Activated gamma-delta T cell treated with Interleukin-2 at 50 U/mL for 16 hours (primary cell): ENCODE measurements around the gene INHBA.

Experiments
- DNase-seq: peaks from one replicate; pipeline ENCODE4 v3.0.0-alpha.2; 2020

INHBA gene

DNA sequence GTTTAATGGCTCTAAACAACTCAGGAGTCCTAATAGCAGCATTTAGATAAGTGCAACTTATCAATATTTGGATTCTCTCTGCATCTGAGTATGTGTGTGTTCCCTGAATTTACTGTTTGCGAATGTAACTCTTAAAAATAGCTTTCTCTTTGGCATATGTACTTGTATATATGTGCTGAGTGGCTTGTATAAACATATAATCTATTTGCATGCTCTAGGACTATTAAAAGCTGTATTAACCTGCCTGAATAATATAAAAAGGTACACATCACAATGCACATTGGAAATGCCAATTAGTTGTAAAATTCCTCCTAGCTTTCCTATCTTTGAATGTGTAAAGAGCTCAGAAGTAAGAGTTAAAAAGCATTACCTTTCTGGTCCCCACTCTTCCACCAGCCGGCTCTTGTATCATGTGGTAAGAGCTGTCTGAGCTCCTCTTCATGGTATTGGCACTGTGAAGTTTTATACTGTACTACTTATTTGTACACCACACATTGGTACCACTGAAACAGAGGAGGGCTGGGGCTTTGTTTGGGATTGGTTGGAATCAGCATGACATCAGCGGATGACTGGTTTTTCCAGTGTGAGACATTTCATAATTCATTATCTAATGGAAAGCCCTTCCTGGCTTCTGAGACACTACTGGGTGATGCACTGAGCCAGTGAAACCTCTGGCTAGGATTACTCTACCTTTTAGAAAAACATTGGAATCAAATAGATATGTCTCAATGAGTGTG lies at the start of gene INHBA:
TSS of gene INHBA (minus strand) at position 456 of the 737 bp plus-strand sequence. CDS start 2,716 bp downstream, outside the sequence.
- DNase-seq: no peak

GRCh38 chr7:41752615-41753014 lies 49.7 kb upstream of the INHBA start:
- no peak for DNase-seq

- DNase-seq: no peak
These were observed 48.0 kb upstream of the INHBA start for GRCh38 chr7:41750661-41751540.

GRCh38 chr7:41747961-41748360 lies 45.1 kb upstream of the INHBA start:
- no peak for DNase-seq

DNA sequence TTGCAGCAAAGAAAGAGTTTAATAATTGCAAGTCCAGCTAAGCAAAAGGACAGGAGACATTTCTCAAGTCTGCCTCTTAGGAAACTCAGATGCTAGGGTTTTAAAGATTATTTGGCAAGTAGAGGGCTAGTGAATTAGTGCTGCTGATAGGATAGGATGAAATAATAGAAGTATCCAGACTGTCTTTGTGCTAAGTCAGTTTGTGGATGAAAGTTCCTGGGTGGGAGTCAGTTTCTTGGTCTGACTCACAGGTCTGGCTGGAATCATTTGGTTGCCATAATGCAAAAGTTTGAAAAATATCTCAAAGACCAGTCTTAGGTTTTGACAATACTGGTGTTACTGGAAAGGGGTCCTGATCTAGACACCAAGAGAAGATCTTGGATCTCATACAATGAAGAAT lies 42.6 kb upstream of the INHBA start:
- DNase-seq: no peak

- DNase-seq: no peak
These were observed 41.3 kb upstream of the INHBA start for GRCh38 chr7:41744161-41744560.

DNA sequence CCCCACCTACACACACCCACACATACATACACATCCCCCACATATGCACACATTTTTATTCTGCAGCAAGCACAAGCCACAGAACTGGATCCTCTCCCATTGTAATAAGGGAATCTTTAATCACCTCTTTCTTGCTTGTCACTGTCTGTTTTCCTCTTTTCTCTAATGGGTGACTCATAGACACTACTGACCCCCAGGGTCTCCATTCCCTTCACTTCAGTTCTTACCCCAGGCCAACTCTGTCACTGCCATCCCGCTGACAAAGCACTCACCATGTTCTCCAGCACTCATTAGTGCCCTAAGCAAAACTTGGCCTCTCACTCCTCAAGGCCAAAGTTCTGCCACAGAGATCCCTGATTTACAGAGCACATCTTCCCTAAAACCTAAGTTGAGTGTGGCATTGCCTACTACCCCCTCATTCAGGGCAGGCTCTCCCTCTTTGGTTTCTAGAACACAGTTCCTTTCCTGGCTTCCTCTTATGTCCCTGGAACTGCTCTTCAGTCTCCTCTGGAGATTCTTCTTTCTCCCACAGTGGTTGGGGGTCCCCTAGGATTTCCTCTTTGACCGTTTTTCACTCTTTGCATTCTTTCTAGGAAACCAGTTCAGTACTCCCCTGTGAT lies 39.6 kb upstream of the INHBA start:
- no peak for DNase-seq

GRCh38 chr7:41738806-41739205 lies 35.9 kb upstream of the INHBA start:
- DNase-seq: no peak

DNA sequence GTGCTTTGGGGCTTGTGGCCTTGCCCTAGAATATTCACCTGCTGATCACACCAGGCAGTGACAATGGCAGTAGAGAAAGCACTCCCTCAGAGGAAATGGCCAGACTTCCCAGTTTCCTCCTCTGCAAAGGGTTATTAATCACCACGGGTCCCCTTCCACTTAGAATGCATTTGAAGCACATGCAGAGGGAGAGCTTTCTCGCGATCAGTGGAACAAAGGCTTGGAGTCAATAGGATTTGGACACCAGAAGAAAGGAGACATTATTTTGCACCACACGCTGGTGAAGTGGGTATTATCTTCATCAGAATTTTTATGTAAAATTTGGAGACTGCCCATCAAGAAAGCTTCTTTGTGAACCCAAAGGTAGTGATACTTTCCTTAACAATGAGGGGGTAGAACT lies 35.4 kb upstream of the INHBA start:
- DNase-seq: no peak

DNA sequence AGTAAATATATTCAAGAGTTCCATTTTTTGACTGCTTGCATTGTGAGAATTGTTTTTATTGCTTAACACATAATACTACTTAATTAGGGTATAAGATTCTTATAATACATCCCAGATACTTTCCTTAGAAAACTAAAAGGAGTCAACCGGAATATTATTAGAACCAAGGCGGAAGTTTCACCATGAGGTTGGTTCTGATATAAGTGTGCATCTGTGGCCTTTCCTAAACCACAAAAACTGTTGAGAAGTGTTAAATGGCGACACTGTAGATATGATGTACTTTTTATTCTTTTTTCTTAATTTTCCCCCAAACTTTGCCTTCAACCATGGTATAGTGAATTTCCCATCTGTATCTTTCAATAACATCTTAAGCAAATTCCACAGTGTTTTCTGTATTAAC lies 32.3 kb upstream of the INHBA start:
- DNase-seq: no peak

DNA sequence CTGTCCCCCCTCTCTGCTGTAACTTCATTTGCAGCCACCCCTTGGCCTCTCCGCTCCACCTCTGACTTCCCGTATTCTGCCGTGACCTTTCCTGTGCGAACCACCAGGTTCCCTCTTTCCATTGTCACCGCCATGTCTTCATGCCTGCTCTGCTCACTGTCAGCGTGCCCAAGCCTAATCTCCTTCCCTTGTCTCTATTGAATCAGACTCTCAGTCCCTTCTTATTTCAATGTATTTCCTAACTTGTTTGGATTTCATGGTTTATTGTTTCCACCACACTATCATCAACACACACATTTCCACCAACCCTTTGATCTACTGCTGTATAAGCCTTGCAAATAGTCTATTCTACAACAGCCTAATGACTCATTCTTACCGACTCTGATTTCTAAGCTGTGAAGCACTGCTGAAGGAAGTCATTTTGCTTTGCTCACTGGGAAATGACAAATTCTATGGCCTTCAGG lies 30.0 kb upstream of the INHBA start:
- no peak for DNase-seq

GRCh38 chr7:41732436-41732785 lies 29.5 kb upstream of the INHBA start:
- DNase-seq: no peak

- no peak for DNase-seq
These were observed 28.9 kb upstream of the INHBA start for GRCh38 chr7:41731493-41732435.

DNA sequence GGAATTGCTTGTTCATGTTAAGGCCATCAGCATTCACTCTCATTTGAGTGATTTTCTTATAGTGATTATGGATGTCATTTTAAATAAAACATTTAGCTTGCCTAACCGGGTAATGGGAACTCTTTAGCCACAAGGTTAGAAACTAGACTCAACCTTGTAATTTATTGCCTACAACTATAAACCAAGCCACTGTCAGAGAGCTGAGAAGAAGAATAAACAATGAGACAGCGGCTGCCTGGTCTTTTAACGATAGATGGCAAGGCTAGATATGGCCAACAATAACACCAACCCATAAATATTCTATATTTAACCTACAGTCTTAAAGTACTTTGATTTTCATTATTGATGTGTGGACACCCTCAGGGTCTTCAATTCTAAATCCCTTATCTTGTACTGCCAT lies 27.8 kb upstream of the INHBA start:
- DNase-seq: no peak

GRCh38 chr7:41730161-41730560 lies 27.3 kb upstream of the INHBA start:
- no peak for DNase-seq

DNA sequence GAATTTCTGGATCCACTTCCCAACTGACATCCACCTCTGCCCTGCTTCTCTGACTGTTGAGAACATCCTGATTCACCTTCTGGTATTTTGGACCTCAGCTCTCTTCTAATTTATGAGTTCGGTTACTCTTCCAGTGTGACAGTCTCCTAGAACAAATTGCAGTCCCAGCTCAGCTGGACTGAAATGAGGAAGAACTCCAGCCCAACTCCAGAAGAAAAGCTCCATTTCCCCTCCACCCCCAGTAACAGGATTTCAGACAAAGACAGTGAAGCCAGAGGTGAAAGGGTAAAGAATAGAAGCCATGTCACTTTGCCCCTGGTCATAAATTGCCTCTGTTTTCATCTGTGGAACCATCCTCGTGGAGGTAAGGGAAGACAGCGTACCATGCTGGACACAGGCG lies 26.2 kb upstream of the INHBA start:
- DNase-seq: no peak

- DNase-seq: no peak
These were observed 22.1 kb upstream of the INHBA start for GRCh38 chr7:41725013-41725412.

DNA sequence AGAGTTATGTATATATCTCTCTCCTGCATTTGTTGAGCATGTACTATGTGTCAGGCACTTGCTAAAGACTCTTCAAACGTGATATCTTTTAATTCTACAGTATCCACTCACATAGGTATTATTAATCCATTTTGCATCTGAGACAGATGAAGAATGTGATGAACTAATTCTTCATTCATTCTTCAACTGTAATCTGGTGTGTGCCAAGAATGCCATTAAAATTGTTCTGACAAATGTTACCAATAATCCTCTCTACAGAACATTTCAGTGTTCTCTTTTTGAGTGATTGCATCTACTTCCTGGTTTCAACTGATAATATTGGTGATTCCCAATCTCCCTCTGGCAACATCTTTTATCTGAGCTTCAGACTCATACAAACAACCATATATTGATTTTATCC lies 18.0 kb upstream of the INHBA start:
- DNase-seq: no peak

GRCh38 chr7:41720046-41720445 lies 17.2 kb upstream of the INHBA start:
- DNase-seq: no peak

DNA sequence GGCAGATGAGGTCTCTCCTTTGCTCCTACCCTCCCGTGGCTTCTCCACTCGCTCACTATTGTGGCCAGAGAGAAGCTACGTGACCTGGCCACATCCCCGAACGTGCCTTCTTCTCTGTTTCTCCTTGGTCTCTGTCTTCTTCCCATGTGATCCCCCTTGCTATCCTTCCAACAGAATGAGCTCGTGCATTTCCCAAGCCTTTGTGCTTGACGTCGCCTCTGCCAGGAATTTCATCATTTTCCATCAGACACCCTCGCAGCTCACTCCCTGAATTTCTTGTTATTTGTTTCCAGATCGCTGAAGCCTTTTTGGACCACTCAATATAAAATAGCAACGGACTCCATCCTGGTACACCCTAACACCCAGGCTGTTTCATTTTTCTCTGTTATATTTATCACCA lies 13.8 kb upstream of the INHBA start:
- DNase-seq: no peak

DNA sequence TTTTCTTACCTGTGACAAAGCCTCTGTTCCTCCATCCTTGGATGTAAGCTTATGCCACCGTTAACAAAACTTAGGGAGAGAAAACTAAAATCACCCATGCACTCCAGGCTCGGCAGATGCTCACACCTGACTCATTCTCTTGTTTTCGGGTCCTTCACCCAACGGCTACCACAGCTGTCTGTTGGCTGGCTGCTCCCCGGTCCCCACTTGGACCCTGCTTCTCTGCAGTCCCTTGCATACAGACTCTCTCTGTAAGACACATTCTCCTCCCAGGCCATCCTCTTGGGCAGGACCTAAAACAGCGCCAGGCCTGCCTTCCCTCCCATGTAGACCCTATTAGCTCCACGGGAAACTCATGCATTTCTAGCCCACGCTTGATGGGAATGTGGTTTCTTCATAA lies 12.1 kb upstream of the INHBA start:
- no peak for DNase-seq

DNA sequence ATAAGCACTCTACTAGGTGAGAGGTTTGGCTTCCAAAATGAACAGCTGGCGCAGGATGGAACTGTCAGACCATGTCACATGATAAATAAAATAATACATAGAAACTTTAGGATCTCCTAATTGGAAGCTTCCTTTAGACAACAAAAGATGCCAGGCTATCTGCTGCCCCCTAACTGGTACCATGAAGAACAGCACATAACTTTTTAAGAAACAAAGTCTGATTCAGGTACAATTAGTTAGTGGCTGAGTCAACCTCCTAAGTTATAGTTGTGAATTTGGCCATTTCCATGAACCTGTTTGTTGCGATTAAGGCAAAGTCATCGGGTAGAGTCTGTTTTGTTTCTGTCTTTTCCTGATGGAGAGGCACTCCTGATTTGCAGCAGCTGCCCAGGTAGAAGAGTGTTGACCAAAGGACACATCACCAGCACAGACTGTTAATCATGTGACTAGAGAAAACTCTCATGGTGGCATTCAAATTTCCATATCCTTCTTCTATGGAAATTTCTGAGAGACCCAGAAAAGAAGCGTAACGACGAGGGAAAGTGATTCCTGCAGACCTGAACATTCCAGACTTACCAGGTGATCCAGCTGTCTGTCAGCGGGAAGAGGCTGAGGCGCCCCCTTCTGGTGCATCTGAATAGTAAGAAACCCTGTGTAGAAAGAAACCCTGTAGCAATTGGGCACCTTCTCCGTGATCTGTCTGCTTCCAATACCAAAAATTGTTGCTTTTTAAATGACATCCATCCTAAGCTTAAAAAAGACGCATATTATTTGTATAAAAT lies 8.6 kb upstream of the INHBA start:
- DNase-seq: no peak
